ENCODE measurements around the gene THBS4. TPM values are rescaled to one million over a fixed set of nuclear protein-coding genes. Genes with fewer than 3 reads are reported as not detected.

Gene THBS4
- total and polyA plus RNA-seq, 4 donors: 0.08 to 0.28 (median 0.20) TPM

- Histone ChIP-seq H3K9me3 (ENCODE audit: control insufficient read depth in 4 of 4, low read length in 3 of 4) (no peaks in the 10 kb centered on the region), H3K4me3 (ENCODE audit: low read depth in 1 of 3, low read length in 3 of 3) (no peak overlapping the region), H3K9ac (ENCODE audit: low read depth in 1 of 2, low read length in 2 of 2) (no peak overlapping the region), H3K4me1 (ENCODE audit: control insufficient read depth in 4 of 4, insufficient read depth in 4 of 4, low read length in 3 of 4) (no peaks in the 10 kb centered on the region), H3K27ac (ENCODE audit: low read depth in 1 of 2, low read length in 2 of 2) (no peak overlapping the region), H3K27me3 (ENCODE audit: control insufficient read depth in 4 of 4, insufficient read depth in 4 of 4, low read length in 3 of 4) (no peaks in the 10 kb centered on the region), H3K36me3 (ENCODE audit: control insufficient read depth in 4 of 4, insufficient read depth in 3 of 4, low read depth in 1 of 4, low read length in 3 of 4) (peaks cover 0 to 2% (median 0%) of the 10 kb centered on the region in 4 donors)
- no peak for TF ChIP-seq HNF4G (IDR thresholded peaks at IDR 0.05)
- TF ChIP-seq FOXA2 (IDR thresholded peaks at IDR 0.05): no peak
- TF ChIP-seq GABPA (IDR thresholded peaks at IDR 0.05 in 1 of 2, conservative IDR thresholded peaks at IDR 0.05 in 1 of 2): no peak
- TF ChIP-seq MAX (IDR thresholded peaks at IDR 0.05): no peak
- TF ChIP-seq FOXA1 (IDR thresholded peaks at IDR 0.05): no peak
- no peak for TF ChIP-seq EGR1 (IDR thresholded peaks at IDR 0.05; ENCODE audit: low read depth in 2 of 2)
- TF ChIP-seq HNF4A (conservative IDR thresholded peaks at IDR 0.05): no peak
- no peak for TF ChIP-seq YY1 (IDR thresholded peaks at IDR 0.05)
- TF ChIP-seq TAF1 (conservative IDR thresholded peaks at IDR 0.05): no peak
- TF ChIP-seq CTCF (IDR thresholded peaks at IDR 0.05; ENCODE audit: low read depth, low read length, missing input control): no peak
- no peak for TF ChIP-seq NR2F2 (IDR thresholded peaks at IDR 0.05)
- TF ChIP-seq SP1 (IDR thresholded peaks at IDR 0.05): no peak
- TF ChIP-seq RAD21 (IDR thresholded peaks at IDR 0.05): no peak
- TF ChIP-seq RXRA (IDR thresholded peaks at IDR 0.05): no peak
- TF ChIP-seq ZBTB33 (IDR thresholded peaks at IDR 0.05): no peak
- WGBS: 88% methylated on average over 10 of the region's 10 CpGs
- DNase-seq (ENCODE audit: low spot score): no peak
Observed at GRCh38 chr5:80072103-80073073, 37.2 kb downstream of the THBS4 start.

- no peaks in the 10 kb centered on the region for H3K27me3 ChIP-seq (ENCODE audit: control insufficient read depth in 4 of 4, insufficient read depth in 4 of 4, low read length in 3 of 4)
- H3K4me1 ChIP-seq (ENCODE audit: control insufficient read depth in 4 of 4, insufficient read depth in 4 of 4, low read length in 3 of 4): no peaks in the 10 kb centered on the region
- TF ChIP-seq EGR1 (IDR thresholded peaks at IDR 0.05; ENCODE audit: low read depth in 2 of 2) (no peak), HNF4G (IDR thresholded peaks at IDR 0.05) (no peak), GABPA (IDR thresholded peaks at IDR 0.05 in 1 of 2, conservative IDR thresholded peaks at IDR 0.05 in 1 of 2) (no peak), HNF4A (conservative IDR thresholded peaks at IDR 0.05) (no peak), REST (IDR thresholded peaks at IDR 0.05) (no peak), YY1 (IDR thresholded peaks at IDR 0.05) (no peak), TAF1 (conservative IDR thresholded peaks at IDR 0.05) (no peak), RXRA (IDR thresholded peaks at IDR 0.05) (no peak)
- no peak for DNase-seq (ENCODE audit: low spot score)
- H3K27ac ChIP-seq (ENCODE audit: low read depth in 1 of 2, low read length in 2 of 2): no peak overlapping the region
- no peak overlapping the region for H3K4me3 ChIP-seq (ENCODE audit: low read depth in 1 of 3, low read length in 3 of 3)
- WGBS: 94% methylated on average over 10 of the region's 10 CpGs
- H3K9ac ChIP-seq (ENCODE audit: low read depth in 1 of 2, low read length in 2 of 2): no peak overlapping the region
- peaks cover 0 to 2% (median 0%) of the 10 kb centered on the region in 4 donors for H3K36me3 ChIP-seq (ENCODE audit: control insufficient read depth in 4 of 4, insufficient read depth in 3 of 4, low read depth in 1 of 4, low read length in 3 of 4)
- no peaks in the 10 kb centered on the region for H3K9me3 ChIP-seq (ENCODE audit: control insufficient read depth in 4 of 4, low read length in 3 of 4)
Observed at GRCh38 chr5:80076131-80077050, 41.2 kb downstream of the THBS4 start.
